ENCODE measurements around the gene PPHLN1.

The PPHLN1 gene

DNA sequence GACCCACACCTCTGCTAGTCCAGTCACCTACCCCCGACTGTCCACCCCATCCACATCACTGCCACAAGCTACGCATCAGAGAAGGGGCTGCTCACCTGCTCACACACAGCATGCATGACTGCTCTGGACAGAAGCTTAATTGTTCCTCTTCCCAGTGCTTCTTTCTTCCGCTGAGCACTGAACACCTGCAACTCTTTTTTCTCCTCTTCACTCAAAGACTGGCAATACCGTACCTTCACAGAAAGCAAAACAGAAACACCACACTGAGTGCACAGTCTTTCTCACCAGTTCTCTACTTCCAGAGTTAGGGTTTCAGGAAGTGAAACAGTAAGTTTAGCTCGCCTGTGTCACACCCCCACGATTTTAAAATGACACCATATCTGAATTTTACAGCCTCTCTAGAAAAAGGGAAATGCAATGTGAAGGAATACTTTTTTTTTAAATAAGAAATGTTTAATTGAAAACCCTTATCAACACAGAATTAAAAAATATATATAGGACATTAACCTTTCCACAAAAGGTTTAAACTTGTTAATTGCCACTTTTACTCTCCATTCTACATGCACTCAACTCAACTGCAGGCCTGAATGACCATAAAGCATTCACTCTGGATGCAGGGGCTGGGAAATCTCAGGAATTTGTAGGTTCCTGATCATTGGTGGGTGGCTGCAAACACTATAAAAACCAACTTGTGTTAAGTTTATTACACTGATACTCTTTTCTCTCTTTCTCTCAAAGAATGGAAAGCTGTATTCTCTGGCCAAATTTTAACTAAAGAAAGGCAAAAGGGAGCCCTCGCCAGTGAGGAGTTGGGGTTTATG is 143.6 kb downstream of the PPHLN1 start:
- Histone ChIP-seq H3K4me3 (ENCODE audit: low read depth, low read length) (no peak overlapping the region), H3K36me3 (no peaks in the 10 kb centered on the region), H3K27ac (no peak overlapping the region), H3K9me3 (ENCODE audit: severe bottlenecking) (no peaks in the 10 kb centered on the region), H3K27me3 (ENCODE audit: insufficient read depth, low read depth, severe bottlenecking) (no peaks in the 10 kb centered on the region)
- TF ChIP-seq, protein P1, sequence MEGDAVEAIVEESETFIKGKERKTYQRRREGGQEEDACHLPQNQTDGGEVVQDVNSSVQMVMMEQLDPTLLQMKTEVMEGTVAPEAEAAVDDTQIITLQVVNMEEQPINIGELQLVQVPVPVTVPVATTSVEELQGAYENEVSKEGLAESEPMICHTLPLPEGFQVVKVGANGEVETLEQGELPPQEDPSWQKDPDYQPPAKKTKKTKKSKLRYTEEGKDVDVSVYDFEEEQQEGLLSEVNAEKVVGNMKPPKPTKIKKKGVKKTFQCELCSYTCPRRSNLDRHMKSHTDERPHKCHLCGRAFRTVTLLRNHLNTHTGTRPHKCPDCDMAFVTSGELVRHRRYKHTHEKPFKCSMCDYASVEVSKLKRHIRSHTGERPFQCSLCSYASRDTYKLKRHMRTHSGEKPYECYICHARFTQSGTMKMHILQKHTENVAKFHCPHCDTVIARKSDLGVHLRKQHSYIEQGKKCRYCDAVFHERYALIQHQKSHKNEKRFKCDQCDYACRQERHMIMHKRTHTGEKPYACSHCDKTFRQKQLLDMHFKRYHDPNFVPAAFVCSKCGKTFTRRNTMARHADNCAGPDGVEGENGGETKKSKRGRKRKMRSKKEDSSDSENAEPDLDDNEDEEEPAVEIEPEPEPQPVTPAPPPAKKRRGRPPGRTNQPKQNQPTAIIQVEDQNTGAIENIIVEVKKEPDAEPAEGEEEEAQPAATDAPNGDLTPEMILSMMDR (IDR thresholded peaks at IDR 0.05; ENCODE audit: low read depth, low read length): no peak
- no peak for DNase-seq

DNA sequence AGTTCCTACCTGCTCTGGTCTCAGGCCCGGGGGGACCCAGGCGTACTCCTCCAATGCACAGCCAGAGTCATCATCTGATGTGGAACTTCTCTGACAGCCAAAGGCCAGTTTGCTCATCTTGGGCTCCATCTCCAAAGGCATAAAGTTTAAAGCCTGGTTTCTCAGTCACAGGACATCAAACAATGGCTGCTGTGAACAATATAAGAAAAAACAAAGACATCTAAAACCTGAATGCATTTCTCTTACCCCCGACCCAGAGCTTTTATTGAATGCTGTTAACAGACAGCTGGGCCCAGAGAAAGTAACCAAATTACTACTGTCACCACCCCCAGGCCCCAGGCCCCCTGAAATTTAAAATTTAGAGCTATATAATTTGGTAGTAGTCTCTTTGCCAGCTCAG is 146.4 kb downstream of the PPHLN1 start:
- no peaks in the 10 kb centered on the region for H3K36me3 ChIP-seq
- DNase-seq: no peak

DNA sequence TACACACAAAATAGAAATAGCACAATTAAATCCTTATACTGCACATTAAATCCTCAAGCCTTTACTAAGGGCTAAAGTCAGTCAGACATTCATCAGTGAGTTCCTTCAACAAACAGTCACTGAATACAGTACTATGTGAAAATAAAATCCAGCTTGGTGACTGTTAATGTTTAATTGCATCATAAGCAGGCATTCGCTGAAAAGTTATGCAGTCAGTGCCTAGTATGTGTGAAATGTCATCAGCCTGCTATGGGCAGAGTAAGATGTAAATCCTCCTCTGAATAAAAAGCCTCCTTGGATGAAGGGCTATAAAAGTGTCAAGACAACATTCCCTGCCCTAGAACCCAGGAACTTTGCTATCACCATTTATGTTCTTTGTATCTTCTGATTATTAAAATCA is 147.2 kb downstream of the PPHLN1 start:
- H3K9me3 ChIP-seq (ENCODE audit: severe bottlenecking): no peaks in the 10 kb centered on the region
- no peaks in the 10 kb centered on the region for H3K27me3 ChIP-seq (ENCODE audit: insufficient read depth, low read depth, severe bottlenecking)
- H3K36me3 ChIP-seq: no peaks in the 10 kb centered on the region
- TF ChIP-seq, protein P1 (IDR thresholded peaks at IDR 0.05; ENCODE audit: low read depth, low read length): no peak
- H3K27ac ChIP-seq: no peak overlapping the region
- no peak for DNase-seq
- no peak overlapping the region for H3K4me3 ChIP-seq (ENCODE audit: low read depth, low read length)

More for the DNA sequence above, 146.4 kb downstream of the PPHLN1 start:
- H3K9me3 ChIP-seq (ENCODE audit: severe bottlenecking): no peaks in the 10 kb centered on the region
- H3K27me3 ChIP-seq (ENCODE audit: insufficient read depth, low read depth, severe bottlenecking): no peaks in the 10 kb centered on the region
- no peak overlapping the region for H3K27ac ChIP-seq
- no peak overlapping the region for H3K4me3 ChIP-seq (ENCODE audit: low read depth, low read length)
- TF ChIP-seq, protein P1 (IDR thresholded peaks at IDR 0.05; ENCODE audit: low read depth, low read length): no peak

DNA sequence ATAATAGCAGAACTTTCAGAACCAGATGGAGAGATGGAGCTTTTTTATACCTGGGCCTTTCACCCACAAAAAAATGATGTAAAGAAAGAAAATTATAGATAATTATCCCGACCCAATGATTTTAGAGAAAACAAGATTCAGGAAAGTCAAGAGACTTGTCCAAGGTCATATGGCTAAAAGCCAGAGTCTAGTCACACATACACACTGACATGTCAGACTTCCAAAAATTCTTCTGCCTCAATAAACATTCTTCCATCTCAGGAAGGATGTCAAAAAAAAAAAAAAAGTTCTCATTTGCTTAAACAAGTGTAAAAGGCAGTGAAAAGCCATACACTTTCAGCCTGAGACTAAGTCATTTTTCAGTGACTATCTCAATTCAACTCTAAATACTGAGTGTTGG is 147.6 kb downstream of the PPHLN1 start:
- Histone ChIP-seq H3K27me3 (ENCODE audit: insufficient read depth, low read depth, severe bottlenecking) (no peaks in the 10 kb centered on the region), H3K36me3 (no peaks in the 10 kb centered on the region), H3K9me3 (ENCODE audit: severe bottlenecking) (no peaks in the 10 kb centered on the region), H3K27ac (no peak overlapping the region), H3K4me3 (ENCODE audit: low read depth, low read length) (no peak overlapping the region)
- TF ChIP-seq, protein P1 (IDR thresholded peaks at IDR 0.05; ENCODE audit: low read depth, low read length): no peak
- DNase-seq: no peak

DNA sequence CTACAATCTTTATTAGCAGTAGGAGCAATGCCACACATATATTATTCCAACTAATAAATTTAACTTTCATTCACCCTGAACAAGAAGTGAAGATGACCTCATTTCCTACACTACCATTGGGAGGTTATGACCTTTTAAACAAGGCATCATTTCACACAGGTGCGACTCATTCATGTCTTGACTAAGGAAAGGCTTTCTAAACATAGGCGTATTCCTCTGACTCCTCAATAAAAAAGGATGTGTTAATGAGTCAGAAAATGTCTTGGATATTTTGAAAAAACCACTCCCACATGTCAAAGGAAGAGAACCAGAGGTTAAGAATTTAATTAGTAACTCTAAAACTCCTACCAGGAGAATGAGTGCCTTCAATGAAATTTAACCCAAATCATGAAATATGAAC is 148.4 kb downstream of the PPHLN1 start:
- H3K36me3 ChIP-seq: no peaks in the 10 kb centered on the region
- TF ChIP-seq, protein P1 (IDR thresholded peaks at IDR 0.05; ENCODE audit: low read depth, low read length): no peak
- no peak overlapping the region for H3K27ac ChIP-seq
- no peaks in the 10 kb centered on the region for H3K9me3 ChIP-seq (ENCODE audit: severe bottlenecking)
- DNase-seq: no peak
- no peak overlapping the region for H3K4me3 ChIP-seq (ENCODE audit: low read depth, low read length)
- no peaks in the 10 kb centered on the region for H3K27me3 ChIP-seq (ENCODE audit: insufficient read depth, low read depth, severe bottlenecking)

DNA sequence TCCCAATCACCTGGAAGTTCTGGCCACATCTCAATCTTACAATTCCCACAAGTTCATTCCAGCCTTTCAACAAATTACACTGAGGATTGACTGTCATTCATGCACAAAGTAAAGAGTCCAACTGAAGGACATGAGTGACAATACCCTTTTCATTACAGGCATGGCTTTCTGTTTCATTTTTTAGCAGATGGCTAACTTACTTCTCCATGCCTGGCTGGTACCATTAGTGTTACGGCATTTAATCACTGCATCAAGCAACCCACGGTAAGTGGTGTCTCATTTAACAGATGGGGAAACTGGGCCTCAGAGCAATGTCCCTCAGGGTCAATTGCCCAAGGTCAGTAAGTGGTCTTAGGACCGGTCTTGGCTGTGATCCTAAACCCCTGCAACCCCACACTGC is 149.1 kb downstream of the PPHLN1 start:
- DNase-seq: no peak
- no peaks in the 10 kb centered on the region for H3K27me3 ChIP-seq (ENCODE audit: insufficient read depth, low read depth, severe bottlenecking)
- TF ChIP-seq, protein P1 (IDR thresholded peaks at IDR 0.05; ENCODE audit: low read depth, low read length): no peak
- H3K9me3 ChIP-seq (ENCODE audit: severe bottlenecking): no peaks in the 10 kb centered on the region
- no peak overlapping the region for H3K27ac ChIP-seq
- H3K36me3 ChIP-seq: no peaks in the 10 kb centered on the region
- no peak overlapping the region for H3K4me3 ChIP-seq (ENCODE audit: low read depth, low read length)
